HEK293 (cell line): ENCODE data around the gene SEC62.

Experiments
- CTCF ChIA-PET: fragments of 350-600 bp; formaldehyde crosslinking; extraction: SDS; loops from one replicate; lab custom pipeline; 2021; ENCODE audit warnings: antibody characterized with exemption; lab: Yijun Ruan, JAX
- POLR2A ChIA-PET: fragments of 300-600 bp; formaldehyde crosslinking; extraction: SDS; loops from one replicate; lab custom pipeline; 2020; ENCODE audit warnings: antibody characterized with exemption, inconsistent platforms; lab: Yijun Ruan, JAX
- H3K27ac ChIP-seq: fragments of 200-500 bp; sonication (Bioruptor generic); 2 replicates; pipeline ENCODE4 v1.5.1; 2014; ENCODE audit warnings: low read depth, low read length, control low read depth, inconsistent platforms; ENCODE audit errors: extremely low read depth
- H3K36me3 ChIP-seq, 2 experiments: fragments of 200-500 bp in 1 of 2; sonication (Bioruptor generic) in 1 of 2; 1 replicate in 1 of 2; 2 replicates in 1 of 2; pipeline ENCODE4 v1.5.1; 2014 to 2017; ENCODE audit warnings: inconsistent platforms in 2 of 2, low read length in 2 of 2; ENCODE audit not compliant: control insufficient read depth in 2 of 2, insufficient read depth in 1 of 2
- H3K4me1 ChIP-seq: fragments of 200-500 bp; sonication (Bioruptor generic); 2 replicates; pipeline ENCODE4 v1.5.1; 2014; ENCODE audit warnings: mild to moderate bottlenecking, low read length, inconsistent platforms; ENCODE audit not compliant: control insufficient read depth, insufficient read depth
- H3K4me3 ChIP-seq: 2 replicates; pipeline ENCODE4 v1.5.1; 2011; ENCODE audit warnings: low read depth, mild to moderate bottlenecking, control low read depth, low read length, moderate library complexity
- H3K9me3 ChIP-seq: fragments of 200-500 bp; sonication (Bioruptor generic); 2 replicates; pipeline ENCODE4 v1.5.1; 2014; ENCODE audit warnings: low read depth, low read length, inconsistent platforms; ENCODE audit not compliant: control insufficient read depth, insufficient read depth
- PATZ1 ChIP-seq: fragments of 450-650 bp; formaldehyde crosslinking; IDR thresholded peaks from 2 replicates; pipeline ENCODE4 v1.5.1; 2016; ENCODE audit warnings: missing biosample characterization, missing genetic modification characterization
- PRDM1 ChIP-seq: fragments of 450-650 bp; formaldehyde crosslinking; IDR thresholded peaks from 2 replicates; pipeline ENCODE4; 2016; ENCODE audit warnings: missing biosample characterization, missing genetic modification characterization
- SP2 ChIP-seq: fragments of 450-650 bp; formaldehyde crosslinking; IDR thresholded peaks from 2 replicates; pipeline ENCODE4 v1.5.1; 2016; ENCODE audit warnings: missing biosample characterization, missing genetic modification characterization
- ZNF132 ChIP-seq: fragments of 450-650 bp; formaldehyde crosslinking; IDR thresholded peaks from 2 replicates; pipeline ENCODE4 v1.5.1; 2017; ENCODE audit warnings: missing biosample characterization, missing genetic modification characterization, borderline replicate concordance
- ZNF133 ChIP-seq: fragments of 450-650 bp; formaldehyde crosslinking; IDR thresholded peaks from 2 replicates; pipeline ENCODE4 v1.5.1; 2016; ENCODE audit warnings: missing biosample characterization, missing genetic modification characterization
- ZNF140 ChIP-seq: fragments of 450-650 bp; formaldehyde crosslinking; IDR thresholded peaks from 2 replicates; pipeline ENCODE4 v1.5.1; 2016; ENCODE audit warnings: missing biosample characterization, missing genetic modification characterization
- ZNF280D ChIP-seq: fragments of 450-650 bp; formaldehyde crosslinking; IDR thresholded peaks from 2 replicates; pipeline ENCODE4 v1.5.1; 2016; ENCODE audit warnings: missing biosample characterization, missing genetic modification characterization
- ZNF350 ChIP-seq: fragments of 450-650 bp; formaldehyde crosslinking; IDR thresholded peaks from 2 replicates; pipeline ENCODE4 v1.5.0; 2017; ENCODE audit warnings: missing biosample characterization, mild to moderate bottlenecking, missing genetic modification characterization
- ZNF362 ChIP-seq: fragments of 450-650 bp; formaldehyde crosslinking; IDR thresholded peaks from 2 replicates; pipeline ENCODE4 v1.5.1; 2016; ENCODE audit warnings: missing biosample characterization, missing genetic modification characterization
- ZNF549 ChIP-seq: fragments of 450-650 bp; IDR thresholded peaks from 2 replicates; pipeline ENCODE4 v1.5.1; 2018; ENCODE audit warnings: missing biosample characterization, missing genetic modification characterization, mild to moderate bottlenecking, inconsistent platforms, moderate library complexity
- ZNF596 ChIP-seq: fragments of 450-650 bp; IDR thresholded peaks from 2 replicates; pipeline ENCODE4 v1.5.0; 2018; ENCODE audit warnings: missing biosample characterization, mild to moderate bottlenecking, missing genetic modification characterization, moderate library complexity
- ZNF600 ChIP-seq: fragments of 450-650 bp; formaldehyde crosslinking; IDR thresholded peaks from 2 replicates; pipeline ENCODE4 v1.5.1; 2016; ENCODE audit warnings: missing biosample characterization, missing genetic modification characterization
- ZNF623 ChIP-seq: fragments of 450-650 bp; formaldehyde crosslinking; IDR thresholded peaks from 2 replicates; pipeline ENCODE4 v1.5.1; 2016; ENCODE audit warnings: missing biosample characterization, missing genetic modification characterization
- ZNF747 ChIP-seq: fragments of 450-650 bp; formaldehyde crosslinking; IDR thresholded peaks from 2 replicates; pipeline ENCODE4 v1.5.1; 2016; ENCODE audit warnings: missing biosample characterization, missing genetic modification characterization

The SEC62 gene

GRCh38 chr3:169946336-169946735 is 20.3 kb upstream of the SEC62 start (continued):
- TF ChIP-seq ZNF280D (tag by site-specific recombination) (no peak), ZNF600 (no peak)

GRCh38 chr3:169948559-169949448 is 17.8 kb upstream of the SEC62 start:
- Histone ChIP-seq H3K4me1 (no peaks in the 10 kb centered on the region), H3K4me3 (no peak overlapping the region), H3K9me3 (no peaks in the 10 kb centered on the region), H3K36me3 (no peaks in the 10 kb centered on the region), H3K27ac (no peak overlapping the region)
- CTCF ChIA-PET = interaction anchor here (1.6 kb wide), 1 partner anchor 17 kb away, joined by 3 read pairs; no protein-coding TSS in a partner anchor
- POLR2A ChIA-PET = no interaction called here
- TF ChIP-seq ZNF747 = no peak

GRCh38 chr3:169952045-169952444 is 14.6 kb upstream of the SEC62 start:
- TF ChIP-seq PATZ1 (tag by site-specific recombination) = no peak
- TF ChIP-seq, all 188 proteins: peak for 0
- Histone ChIP-seq H3K4me3 (no peak overlapping the region), H3K36me3 (no peaks in the 10 kb centered on the region), H3K27ac (no peak overlapping the region), H3K4me1 (no peaks in the 10 kb centered on the region), H3K9me3 (no peaks in the 10 kb centered on the region)
- ChIA-PET CTCF (interaction anchor here (0.6 kb wide), 1 partner anchor 190 kb away, joined by 3 read pairs; no protein-coding TSS in a partner anchor), POLR2A (no interaction called here)

- Histone ChIP-seq H3K4me1 (no peaks in the 10 kb centered on the region), H3K27ac (no peak overlapping the region), H3K9me3 (no peaks in the 10 kb centered on the region), H3K4me3 (no peak overlapping the region), H3K36me3 (no peaks in the 10 kb centered on the region)
- CTCF ChIA-PET = no interaction called here
- POLR2A ChIA-PET = no interaction called here
- TF ChIP-seq ZNF549 (tag by site-specific recombination) (no peak), ZNF132 (no peak), PATZ1 (tag by site-specific recombination) (no peak), ZNF596 (tag by site-specific recombination) (no peak), ZNF280D (tag by site-specific recombination) (no peak), ZNF362 (tag by site-specific recombination) (no peak), ZNF140 (no peak), ZNF133 (tag by site-specific recombination) (no peak), ZNF350 (tag by site-specific recombination) (no peak), PRDM1 (tag by site-specific recombination) (no peak), SP2 (no peak), ZNF623 (no peak)
Observed at GRCh38 chr3:169953462-169954141, 13.0 kb upstream of the SEC62 start.
